ENCODE measurements around the gene SND1.
A peak's percentile ranks its signal among the peaks of the same experiment; 100 is the strongest.

SND1 gene

DNA sequence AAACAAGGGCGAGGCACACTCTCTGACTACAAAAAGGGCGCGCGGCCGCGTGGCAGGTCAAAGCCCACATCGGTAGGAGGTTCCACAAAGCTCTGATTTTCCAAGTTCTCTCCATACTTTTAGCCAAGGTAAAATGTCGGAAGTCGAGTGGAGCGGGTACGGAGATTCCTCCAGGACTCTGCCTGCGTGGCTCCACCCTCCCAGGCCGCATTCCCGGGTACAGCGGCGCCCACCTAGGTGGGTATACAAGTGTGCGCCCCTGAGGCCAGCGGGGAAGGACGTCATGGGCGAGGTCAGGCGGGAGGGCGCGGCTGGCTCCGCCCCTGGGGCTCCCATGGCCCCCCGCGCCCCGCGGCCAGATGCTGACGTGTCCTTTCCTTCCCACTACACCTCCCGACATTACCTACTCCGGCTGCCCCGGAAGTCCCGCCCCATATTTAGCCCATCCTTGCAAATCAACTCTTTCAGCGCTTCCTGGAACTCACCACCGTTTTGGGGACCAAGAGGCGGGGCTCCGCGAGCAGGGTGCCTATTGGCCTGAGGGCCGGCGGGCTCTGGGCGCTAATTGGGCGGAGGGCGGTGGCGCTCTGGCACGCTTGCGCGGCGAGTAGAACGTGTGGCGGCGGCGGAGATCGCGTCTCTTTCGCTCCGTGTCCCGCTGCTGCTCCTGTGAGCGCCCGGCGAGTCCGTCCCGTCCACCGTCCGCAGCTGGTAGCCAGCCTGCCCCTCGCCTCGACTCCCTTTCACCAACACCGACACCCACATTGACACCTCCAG is at the start of gene SND1:
SND1 (plus strand) TSS at position 639 of the 777 bp plus-strand sequence. CDS start 180 bp downstream, outside the sequence.
- peak; percentile 99 to 100 for DNase-seq

DNA sequence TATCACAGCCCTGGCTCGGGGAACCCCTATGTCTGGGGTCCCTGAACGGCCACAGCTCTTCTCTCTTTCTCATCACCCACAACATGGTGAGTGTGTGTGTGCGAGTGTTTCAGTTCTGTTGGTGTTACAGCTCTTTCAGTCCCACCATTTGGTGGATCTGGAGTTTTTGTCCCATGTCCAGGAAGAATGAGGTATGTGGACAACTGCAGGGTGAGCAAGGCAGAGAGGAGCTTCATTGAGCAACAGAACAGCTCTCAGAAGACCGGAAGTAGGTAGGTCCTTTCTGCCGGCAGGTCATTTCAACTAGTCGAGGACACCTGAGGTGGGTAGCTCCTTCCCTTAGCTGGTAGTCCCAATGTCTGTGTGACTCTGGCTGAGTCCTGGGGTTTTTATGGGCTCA is 43.5 kb upstream of the SND1 start:
- DNase-seq: no peak

DNA sequence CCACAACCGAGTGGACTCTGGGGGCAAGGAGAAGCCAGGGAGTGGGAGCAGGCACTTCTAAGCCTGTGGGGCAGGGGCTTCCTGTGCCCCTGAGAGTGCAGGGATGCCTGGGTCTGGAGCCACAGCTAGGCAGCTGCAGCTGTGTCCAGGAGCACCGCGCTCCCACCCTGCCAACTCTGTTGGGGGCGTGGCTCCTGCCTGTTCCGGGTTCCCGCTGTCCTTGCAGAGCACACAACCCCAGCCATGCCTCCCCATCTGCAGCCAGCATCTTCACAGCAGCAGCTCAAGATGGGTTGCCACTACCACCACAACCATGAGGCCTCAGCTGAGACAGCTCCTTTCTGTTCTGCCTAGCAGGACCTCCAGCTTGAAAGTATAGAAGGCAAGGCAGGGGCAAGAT is 42.7 kb upstream of the SND1 start:
- DNase-seq: no peak

DNA sequence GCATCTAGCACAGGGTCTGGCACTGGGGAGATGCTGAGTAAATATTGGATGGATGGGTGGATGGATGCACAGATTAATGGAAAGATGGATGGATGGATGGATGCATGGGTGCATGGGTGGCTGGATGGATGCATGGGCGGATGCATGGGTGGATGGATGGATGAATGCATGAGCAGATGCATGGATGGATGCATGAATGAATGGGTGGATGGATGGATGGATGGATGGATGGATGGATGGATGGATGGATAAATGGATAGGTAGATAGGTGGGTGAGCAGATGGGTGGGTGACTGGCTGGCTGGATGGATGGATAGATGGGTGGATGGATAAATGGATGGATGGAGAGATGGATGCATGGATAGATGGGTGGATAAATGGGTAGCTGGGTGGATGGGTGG is 39.7 kb upstream of the SND1 start:
- DNase-seq: no peak

DNA sequence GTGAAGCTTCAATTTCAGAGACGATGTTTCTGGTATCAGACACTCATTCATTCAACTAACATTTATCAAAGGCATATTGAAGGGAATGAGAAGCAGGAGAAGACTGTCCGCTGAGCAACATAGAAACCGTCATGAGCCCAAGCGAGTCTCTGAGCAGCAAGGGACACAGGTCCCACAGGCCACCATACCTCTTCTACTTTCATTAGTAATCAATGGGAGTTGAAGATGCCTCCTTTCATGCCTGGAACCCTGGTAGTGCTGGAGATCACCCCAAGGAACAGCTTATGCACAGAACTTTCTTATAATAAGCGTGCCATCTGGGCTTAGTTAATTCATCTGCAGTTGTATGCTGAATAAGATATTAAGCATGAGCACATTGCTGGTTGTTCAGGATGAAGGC is 35.3 kb upstream of the SND1 start:
- DNase-seq: no peak

DNA sequence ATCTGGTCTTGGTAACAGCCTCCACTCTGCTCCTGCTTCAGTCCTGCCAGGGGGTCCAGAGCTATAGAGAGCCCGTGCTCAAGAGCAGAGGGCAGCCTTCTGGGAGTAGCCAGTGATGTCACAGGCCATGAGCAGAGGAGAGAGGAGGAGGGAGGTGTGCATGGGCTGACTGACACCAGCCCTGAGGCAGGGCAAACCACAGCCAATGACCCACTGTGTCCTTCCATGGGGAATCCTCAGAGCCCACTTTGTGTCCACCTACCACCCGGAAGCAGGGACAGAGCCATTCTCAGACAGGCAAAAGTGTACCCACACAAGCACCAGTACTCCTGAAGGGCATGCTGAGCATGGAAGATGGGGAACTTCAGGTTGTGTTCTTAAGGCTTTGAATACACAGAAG is 34.0 kb upstream of the SND1 start, which contains the start of gene PAX4:
PAX4 (minus strand) TSS at position 101 of the 400 bp plus-strand sequence. CDS start 2,214 bp downstream, outside the sequence.
- no peak for DNase-seq

DNA sequence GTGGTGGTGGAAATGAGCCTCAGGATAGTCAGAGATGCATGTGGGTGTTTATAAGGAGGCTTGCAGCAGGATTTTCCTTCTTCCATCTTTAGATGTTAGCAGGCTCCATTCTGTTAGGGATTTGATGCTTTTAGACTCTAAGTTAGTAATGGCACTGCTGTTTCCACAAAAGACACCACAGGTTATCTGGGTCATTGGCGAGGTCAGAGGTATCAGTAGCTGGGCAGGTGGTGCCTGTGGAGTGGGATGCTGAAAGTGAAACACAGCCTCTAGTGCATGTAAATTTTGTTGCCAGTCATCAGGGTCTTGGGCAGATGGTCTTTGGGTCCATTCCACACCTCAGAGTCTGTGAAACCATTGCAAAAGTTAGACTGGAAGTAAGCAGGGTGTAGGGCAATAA is 33.2 kb upstream of the SND1 start:
- DNase-seq: no peak

DNA sequence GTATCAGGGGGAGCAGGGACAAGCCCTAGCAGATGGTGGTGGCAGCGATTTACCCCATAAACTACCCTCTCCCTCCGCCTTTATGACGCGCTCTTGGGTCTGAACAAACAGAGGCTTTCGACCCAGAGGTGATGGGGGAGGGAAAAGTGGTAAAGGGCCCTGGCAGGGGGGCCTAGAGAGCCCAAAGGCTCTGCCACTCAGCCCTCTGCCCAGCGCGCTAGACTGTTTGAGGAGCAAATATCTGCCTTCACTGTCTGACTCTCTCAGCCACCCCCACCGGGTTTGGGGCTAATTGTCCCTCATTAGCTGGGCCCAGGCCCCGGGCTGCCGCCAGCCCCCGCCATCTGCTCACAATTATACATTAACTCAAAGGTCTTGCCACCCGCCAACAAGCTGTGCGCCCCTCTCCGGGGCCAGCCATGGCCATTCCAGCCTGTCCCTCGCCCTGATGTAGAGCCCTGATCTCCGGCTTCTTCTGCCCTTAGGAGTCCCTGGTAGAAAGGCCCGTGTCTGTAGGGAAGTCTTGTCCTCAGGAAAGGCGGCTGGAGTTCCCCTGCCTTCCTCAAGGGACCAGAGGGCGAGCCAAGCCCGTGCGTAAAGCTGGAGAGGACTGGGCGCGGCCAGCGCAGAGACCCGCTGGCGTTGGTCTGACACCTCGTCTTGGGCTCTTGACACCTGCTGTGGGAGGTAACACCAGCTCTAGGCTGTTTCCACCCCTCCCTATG is 32.2 kb upstream of the SND1 start:
- DNase-seq: no peak

DNA sequence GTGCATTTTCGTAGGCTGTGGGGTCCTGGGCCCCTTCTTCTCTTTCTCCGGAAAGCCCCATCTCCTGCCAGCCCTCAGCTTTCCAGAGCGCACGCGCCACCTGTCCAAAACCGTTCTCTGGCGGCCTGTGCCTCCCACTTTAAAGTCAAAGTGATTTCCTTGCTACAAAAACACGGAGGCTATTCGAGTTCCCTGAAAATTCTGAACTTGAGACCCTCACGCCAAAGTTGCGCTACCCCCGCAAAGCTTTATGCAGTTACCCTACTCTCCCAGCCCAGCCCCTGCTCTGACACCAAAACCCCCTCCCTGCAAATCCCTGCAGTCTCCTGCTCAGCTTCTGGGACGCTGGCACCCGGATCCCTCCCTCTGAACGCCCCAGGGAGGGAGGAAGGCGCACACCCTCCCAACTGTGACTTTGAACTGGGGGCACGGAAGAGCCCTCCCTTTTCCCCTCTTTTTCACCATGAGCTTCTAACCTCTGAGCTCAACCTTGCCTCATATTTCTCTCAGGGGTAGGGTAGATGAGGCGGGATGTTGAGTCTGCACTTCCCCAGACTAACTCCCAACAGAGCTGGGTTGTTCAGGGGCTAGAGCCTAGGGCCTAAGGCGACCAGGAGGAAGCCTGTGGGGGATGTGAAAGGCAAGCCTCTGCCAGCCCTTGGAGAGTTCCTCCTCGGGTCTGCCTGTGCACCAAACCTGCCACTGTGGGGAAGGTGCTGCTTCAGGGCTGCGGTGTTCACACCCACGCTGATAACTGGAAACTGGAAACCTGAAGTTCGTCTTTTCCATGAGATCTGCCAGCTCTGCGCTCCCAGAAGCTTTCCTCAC is 31.4 kb upstream of the SND1 start:
- DNase-seq: no peak

DNA sequence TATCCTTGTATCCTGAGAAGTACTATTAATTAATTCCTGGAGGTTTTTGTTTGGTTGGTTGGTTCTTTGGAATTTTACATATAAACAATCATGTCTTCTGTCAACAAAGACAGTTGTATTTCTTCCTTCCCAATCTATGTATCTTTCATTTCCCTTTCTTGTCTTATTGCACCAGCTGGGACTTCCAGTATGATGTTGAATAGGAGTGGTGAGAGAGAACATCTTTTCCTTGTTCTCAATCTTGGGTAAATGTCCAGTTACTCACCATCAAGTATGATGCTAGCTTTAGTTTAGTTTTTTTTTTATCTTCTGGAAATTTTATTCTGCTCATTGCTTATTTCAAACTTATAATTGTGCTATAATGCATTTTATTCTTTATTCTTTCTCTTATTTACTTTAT is 26.7 kb upstream of the SND1 start:
- DNase-seq: no peak

DNA sequence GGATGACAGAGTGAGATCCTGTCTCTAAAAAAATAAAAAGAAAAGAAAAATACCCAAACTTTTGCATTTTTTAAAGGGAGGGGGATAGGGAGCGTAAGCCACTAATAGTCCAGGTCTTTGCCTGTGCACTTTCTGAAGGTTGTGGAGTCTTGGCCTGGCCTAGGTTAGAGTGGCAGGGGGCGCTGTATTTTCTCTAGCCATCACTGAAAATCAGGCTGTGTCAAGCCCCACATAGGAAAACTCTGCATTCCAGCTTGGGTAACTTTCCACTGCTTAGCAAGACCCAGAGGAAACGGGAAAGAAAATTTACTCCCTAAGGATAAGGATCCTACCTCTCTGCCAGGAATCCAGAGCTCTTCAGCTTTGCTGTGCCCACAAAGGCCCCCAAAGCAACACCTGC is 23.5 kb upstream of the SND1 start:
- no peak for DNase-seq

DNA sequence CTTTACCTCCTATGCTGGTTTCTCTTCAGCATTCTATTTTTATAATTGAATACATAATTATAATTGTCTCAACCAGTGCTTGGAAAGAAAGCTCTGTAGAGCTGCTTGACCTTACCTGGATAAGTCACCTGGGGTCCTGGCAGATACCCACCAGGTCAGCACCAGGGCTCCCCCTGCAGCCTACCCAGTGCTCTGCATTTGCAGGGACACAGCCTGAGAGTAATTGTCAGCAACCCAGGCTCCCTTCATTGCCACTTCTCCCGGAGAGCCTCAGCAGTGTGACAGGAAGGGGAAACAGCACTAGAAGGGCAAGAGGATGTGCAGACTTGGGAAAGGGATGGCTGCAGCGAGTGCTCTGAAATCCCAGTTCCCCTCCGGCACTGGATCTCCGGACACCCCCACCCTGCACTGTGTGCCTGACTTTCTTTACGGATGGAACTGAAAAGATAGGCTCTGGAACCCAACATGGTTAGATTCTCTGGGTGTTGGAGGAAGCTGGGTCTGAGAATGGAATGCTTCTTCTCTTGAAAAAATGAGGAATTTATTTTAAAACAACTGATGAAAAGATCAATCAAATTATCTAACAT is 22.6 kb upstream of the SND1 start:
- DNase-seq: peak in 1 of 2 experiments; percentile 28

DNA sequence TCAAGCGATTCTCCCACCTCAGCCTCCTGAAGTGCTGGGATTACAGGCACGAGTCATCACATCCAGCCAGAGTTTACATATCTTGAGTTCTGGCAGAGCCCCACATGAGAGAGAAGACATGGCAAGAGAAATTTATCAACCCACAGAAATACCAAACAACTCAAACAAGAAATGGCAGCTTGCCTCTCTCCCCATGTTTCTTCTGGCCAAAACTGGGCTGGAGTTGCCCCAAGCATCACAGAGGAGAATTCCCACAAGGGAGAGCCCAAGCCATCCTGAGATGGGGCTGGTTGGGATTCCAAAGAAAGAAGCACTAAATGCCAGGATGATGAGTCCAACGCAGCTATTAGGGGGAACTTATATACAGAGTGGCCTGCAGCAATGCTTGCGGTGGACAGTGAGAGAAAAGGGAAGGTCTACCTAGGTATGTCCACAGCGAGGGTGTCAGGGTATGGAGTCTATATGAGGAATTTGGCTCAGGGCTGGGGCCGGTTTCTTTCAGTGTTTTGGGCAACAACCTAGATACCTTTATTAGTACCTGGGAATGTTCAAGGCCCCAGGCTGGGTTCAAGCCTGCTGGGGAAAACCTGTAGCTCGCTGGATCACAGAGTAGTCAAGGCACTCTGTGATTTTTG is 19.6 kb upstream of the SND1 start:
- no peak for DNase-seq

DNA sequence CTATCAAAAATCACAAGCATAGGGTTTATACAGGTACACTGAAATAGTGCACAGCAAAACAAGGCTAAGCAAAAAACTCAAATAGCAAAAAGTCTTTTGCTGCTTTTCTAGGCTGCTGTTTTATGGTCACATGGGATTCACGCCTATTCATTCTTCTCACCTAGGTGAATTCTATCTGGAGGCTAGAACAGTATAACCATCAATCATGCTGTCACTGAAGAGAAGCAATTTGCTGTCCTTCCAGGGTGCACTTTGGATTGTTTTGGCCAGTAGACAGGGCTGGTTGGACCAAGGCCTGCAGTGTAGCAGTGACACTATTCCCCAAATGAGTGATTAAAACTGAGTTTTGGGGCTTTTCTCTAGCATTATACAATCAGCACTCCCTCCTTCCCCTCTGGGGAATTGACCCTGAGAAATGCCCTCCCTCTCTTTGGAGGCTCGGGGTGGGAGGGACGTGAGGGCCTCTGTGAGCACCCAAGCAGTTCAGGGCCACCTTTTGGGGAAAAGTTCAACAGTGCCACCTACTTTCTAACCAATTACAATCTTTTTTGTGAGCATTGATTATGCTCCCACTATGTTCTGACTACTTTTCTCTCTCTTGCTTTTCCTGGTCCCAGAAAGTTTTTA is 16.2 kb upstream of the SND1 start:
- DNase-seq: no peak

DNA sequence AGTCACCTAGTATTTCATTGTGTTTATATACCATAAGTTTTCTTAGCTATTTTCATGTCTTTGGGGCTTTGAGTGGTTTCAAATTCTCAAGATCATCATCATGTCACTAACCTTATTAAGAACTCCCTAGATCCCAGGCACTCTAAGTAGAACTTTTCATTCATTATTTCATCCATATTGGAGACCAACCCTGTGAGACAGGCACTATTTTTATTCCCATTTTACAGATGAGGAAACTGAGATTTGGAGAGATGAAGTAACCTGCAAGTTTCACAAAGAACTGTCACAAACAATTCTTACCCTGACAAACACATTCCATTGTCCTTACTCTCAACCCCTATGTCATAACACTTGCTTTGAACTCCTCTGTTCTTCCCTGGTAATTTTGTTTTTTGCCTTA is 13.8 kb upstream of the SND1 start:
- no peak for DNase-seq

DNA sequence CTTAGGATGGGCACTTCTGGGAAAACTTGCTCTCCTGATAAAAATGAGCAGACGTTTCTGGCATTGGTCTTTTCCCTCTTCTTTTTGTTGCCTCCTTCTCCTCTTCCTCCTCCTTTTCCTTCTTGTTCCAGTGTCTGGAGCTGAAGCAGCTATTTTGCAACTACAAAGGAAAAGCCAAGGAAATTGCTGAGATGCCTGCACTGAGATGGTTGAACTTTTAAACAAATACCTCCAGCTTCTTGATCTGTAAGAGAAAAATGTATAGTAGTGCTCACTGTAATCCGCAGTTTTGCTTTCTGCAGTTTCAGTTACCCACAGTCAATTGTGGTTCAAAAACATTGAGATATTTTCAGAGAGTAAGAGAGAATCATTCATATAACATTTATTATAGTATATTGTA is 7.5 kb upstream of the SND1 start:
- no peak for DNase-seq

DNA sequence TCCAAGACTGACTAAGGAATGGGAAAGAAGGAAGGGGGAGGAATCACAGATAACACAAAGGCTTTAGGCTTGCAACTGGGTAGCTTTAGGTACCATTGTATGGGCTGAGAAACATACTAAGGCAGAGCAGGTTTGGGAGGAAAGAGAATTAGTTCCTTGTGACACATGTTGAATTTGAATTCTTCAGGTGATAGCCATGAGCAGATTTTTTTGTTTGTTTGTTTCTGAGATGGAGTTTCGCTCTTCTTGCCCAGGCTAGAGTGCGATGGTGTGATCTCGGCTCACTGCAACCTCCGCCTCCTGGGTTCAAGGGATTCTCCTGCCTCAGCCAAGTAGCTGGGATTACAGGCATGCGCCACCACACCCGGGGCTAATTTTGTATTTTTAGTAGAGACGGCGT is 4.4 kb upstream of the SND1 start:
- DNase-seq: no peak

DNA sequence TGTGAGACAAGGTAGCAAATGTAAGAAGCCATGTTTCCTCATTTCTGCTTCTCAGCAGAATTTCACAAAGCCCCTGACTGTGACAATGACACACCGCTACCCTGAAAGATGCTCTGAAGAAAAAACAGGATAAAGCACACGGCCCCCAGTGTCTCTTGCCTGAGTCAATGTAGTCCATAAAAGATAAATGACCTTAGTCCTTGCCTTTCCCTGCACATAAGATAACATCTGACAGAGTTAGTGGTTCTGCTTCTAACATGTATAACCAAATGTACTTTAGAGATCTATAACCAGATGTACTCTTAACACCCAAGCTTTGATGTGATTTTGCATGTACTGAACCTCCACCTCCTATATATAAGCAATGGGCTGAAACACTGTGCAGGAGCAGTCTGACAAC is 3.0 kb upstream of the SND1 start:
- DNase-seq: no peak

DNA sequence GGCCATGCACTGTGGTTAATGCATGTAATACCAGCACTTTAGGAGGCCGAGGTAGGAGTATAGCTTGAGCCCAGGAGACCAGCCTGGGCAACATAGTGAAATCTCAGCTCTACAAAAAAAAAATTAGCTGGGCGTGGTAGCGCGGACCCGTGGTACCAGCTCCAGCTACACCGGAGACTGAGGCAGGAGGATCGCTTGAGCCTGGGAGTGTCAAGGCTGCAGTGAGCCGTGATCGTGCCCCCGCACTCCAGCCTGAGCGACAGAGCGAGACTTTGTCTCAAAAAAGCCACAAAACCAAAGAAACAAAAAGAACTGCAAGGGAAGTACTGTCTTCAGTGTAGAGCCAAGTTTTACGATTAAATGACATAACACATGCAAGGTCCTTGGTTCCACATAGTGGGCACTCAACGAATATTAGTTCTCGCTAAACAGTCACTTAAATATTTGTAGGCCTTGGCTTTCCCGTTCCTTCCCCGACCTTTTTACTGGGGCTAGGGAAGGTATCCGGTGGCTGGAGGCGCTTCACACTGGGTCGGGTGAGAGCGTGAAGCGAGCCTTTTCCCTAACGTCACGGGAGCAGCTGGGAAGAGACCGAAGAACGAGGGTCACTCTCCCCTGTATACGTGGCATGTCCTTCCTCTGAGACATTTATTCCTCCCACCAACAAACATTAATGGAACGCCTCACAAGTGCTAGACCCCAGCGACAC is 993 bp upstream of the SND1 start:
- peak; percentile 44 to 52 for DNase-seq

DNA sequence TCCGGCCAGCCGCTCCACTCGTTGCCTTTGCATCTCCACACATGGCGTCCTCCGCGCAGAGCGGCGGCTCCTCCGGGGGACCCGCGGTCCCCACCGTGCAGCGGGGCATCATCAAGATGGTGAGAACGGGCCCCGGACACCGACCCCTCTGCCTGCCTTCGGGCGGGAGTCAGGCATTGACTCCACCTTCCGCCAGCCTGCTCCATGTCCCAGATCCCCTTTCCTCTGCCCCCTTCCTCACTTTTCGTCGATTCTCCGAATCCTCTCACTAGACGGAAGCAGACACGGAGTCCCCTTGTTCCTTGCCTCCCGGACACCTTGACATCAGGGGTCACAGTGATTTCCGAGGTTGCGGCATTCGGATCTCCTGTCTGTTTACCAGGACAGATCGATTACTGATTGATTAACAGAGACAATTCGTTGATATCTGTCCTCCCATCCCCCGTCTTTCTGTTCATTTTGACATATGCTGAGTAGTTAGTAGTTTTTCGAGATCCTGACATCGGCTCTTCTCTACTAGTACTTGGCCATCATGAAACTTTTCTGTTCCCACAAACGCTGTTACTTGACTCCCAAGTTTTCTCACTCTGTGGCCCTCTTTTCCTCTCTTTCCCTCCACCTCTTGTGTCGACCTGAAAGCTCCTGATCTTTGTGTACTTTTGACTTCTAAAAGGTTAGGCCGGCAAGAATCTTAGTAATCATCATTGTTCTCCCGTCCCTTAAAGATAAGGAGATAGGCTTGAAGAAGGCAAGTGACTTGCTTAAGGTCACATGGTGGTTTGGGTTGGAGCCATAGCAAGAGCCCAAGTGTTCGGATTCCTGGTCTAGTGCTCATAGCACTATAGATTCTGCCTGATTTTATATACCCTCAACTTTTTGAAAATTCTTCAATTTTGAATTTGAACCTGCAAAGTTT is 597 bp downstream of the SND1 start:
- DNase-seq: no peak
